Measurements from ENCODE around the gene TMEM38B. TPM values are rescaled to one million over a fixed set of nuclear protein-coding genes. Genes with fewer than 3 reads are reported as not detected.
"Not testable (repeated sequence)": the region's sequence is repeated elsewhere in the genome, so short reads cannot be mapped to it uniquely, and the experiment has no call there.

The TMEM38B gene
- polyA plus RNA-seq, 3 donors from 2014 or later: 15.9 to 21.3 (median 17.9) TPM

GRCh38 chr9:105694848-105695581 lies 674 bp downstream of the TMEM38B start:
- peak; percentile 56 to 62 (median 60) for DNase-seq
- Mint-ChIP-seq H3K9me3 (no peaks in the 10 kb centered on the region), H3K36me3 (no peaks in the 10 kb centered on the region), H3K4me3 (peak overlapping the region; percentile 87 to 92 (median 90)), H3K27me3 (ENCODE audit: low read depth in 3 of 3) (peaks cover 7 to 10% (median 8%) of the 10 kb centered on the region in 3 donors), H3K27ac (peak overlapping the region; percentile 12 to 82 (median 80)), H3K4me1 (peaks cover 19 to 21% of the 10 kb centered on the region in 2 donors)

GRCh38 chr9:105696219-105696793 lies 2.0 kb downstream of the TMEM38B start:
- no peak overlapping the region for H3K27ac Mint-ChIP-seq
- H3K27me3 Mint-ChIP-seq (ENCODE audit: low read depth in 3 of 3): peaks cover 5 to 10% (median 8%) of the 10 kb centered on the region in 3 donors
- H3K4me3 Mint-ChIP-seq: no peak overlapping the region
- H3K36me3 Mint-ChIP-seq: no peaks in the 10 kb centered on the region
- DNase-seq: no peak
- H3K4me1 Mint-ChIP-seq: peaks cover 19 to 21% of the 10 kb centered on the region in 2 donors
- no peaks in the 10 kb centered on the region for H3K9me3 Mint-ChIP-seq

GRCh38 chr9:105697871-105698270 lies 3.5 kb downstream of the TMEM38B start:
- Mint-ChIP-seq H3K4me3 (no peak overlapping the region), H3K27me3 (ENCODE audit: low read depth in 3 of 3) (peaks cover 5 to 8% (median 5%) of the 10 kb centered on the region in 3 donors), H3K36me3 (no peaks in the 10 kb centered on the region), H3K4me1 (peaks cover 19 to 21% of the 10 kb centered on the region in 2 donors), H3K27ac (no peak overlapping the region), H3K9me3 (no peaks in the 10 kb centered on the region)
- DNase-seq: no peak

GRCh38 chr9:105698348-105698870 lies 4.1 kb downstream of the TMEM38B start:
- H3K9me3 Mint-ChIP-seq: no peaks in the 10 kb centered on the region
- no peak overlapping the region for H3K27ac Mint-ChIP-seq
- H3K4me1 Mint-ChIP-seq: peaks cover 18% of the 10 kb centered on the region in 2 donors
- peaks cover 4 to 6% (median 5%) of the 10 kb centered on the region in 3 donors for H3K27me3 Mint-ChIP-seq (ENCODE audit: low read depth in 3 of 3)
- H3K4me3 Mint-ChIP-seq: no peak overlapping the region
- no peak for DNase-seq
- no peaks in the 10 kb centered on the region for H3K36me3 Mint-ChIP-seq

- H3K4me3 Mint-ChIP-seq: no peak overlapping the region
- no peaks in the 10 kb centered on the region for H3K36me3 Mint-ChIP-seq
- H3K27ac Mint-ChIP-seq: no peak overlapping the region
- H3K27me3 Mint-ChIP-seq (ENCODE audit: low read depth in 3 of 3): no peaks in the 10 kb centered on the region
- H3K4me1 Mint-ChIP-seq: peaks cover 2% of the 10 kb centered on the region in 2 donors
- no peak for DNase-seq
- H3K9me3 Mint-ChIP-seq: no peaks in the 10 kb centered on the region
Observed at GRCh38 chr9:105700668-105701067, 6.3 kb downstream of the TMEM38B start.

GRCh38 chr9:105701145-105701544 lies 6.8 kb downstream of the TMEM38B start:
- H3K27me3 Mint-ChIP-seq (ENCODE audit: low read depth in 3 of 3): no peaks in the 10 kb centered on the region
- H3K4me1 Mint-ChIP-seq: no peaks in the 10 kb centered on the region
- peaks cover 0 to 2% (median 0%) of the 10 kb centered on the region in 3 donors for H3K36me3 Mint-ChIP-seq
- H3K27ac Mint-ChIP-seq: no peak overlapping the region
- H3K9me3 Mint-ChIP-seq: no peaks in the 10 kb centered on the region
- DNase-seq: no peak
- H3K4me3 Mint-ChIP-seq: no peak overlapping the region

GRCh38 chr9:105702207-105702606 lies 7.9 kb downstream of the TMEM38B start:
- Mint-ChIP-seq H3K27ac (no peak overlapping the region), H3K27me3 (ENCODE audit: low read depth in 3 of 3) (no peaks in the 10 kb centered on the region), H3K4me3 (no peak overlapping the region), H3K9me3 (no peaks in the 10 kb centered on the region), H3K4me1 (no peaks in the 10 kb centered on the region), H3K36me3 (peaks cover 0 to 4% (median 0%) of the 10 kb centered on the region in 3 donors)
- no peak for DNase-seq

- DNase-seq; H3K36me3 Mint-ChIP-seq; H3K27ac Mint-ChIP-seq; H3K27me3 Mint-ChIP-seq (ENCODE audit: low read depth in 3 of 3); H3K9me3 Mint-ChIP-seq; H3K4me3 Mint-ChIP-seq: not testable (repeated sequence)
- H3K4me1 Mint-ChIP-seq: peaks cover 7 to 10% of the 10 kb centered on the region in 2 donors
Observed at GRCh38 chr9:105703638-105704037, 9.3 kb downstream of the TMEM38B start.

- H3K27ac Mint-ChIP-seq: no peak overlapping the region
- no peak for DNase-seq
- H3K27me3 Mint-ChIP-seq (ENCODE audit: low read depth in 3 of 3): no peaks in the 10 kb centered on the region
- H3K4me1 Mint-ChIP-seq: peaks cover 8 to 14% of the 10 kb centered on the region in 2 donors
- no peak overlapping the region for H3K4me3 Mint-ChIP-seq
- H3K9me3 Mint-ChIP-seq: no peaks in the 10 kb centered on the region
- H3K36me3 Mint-ChIP-seq: peaks cover 0 to 4% (median 0%) of the 10 kb centered on the region in 3 donors
Observed at GRCh38 chr9:105706156-105706555, 11.8 kb downstream of the TMEM38B start.

- H3K4me3 Mint-ChIP-seq: peak overlapping the region in 4 of 5 donors; percentile 10 to 61 (median 30)
- peak overlapping the region in 3 of 6 donors; percentile 8 to 42 (median 13) for H3K27ac Mint-ChIP-seq
- no peaks in the 10 kb centered on the region for H3K27me3 Mint-ChIP-seq (ENCODE audit: low read depth in 3 of 3)
- DNase-seq: no peak
- peaks cover 0 to 4% (median 0%) of the 10 kb centered on the region in 3 donors for H3K36me3 Mint-ChIP-seq
- H3K9me3 Mint-ChIP-seq: no peaks in the 10 kb centered on the region
- H3K4me1 Mint-ChIP-seq: peaks cover 8 to 14% of the 10 kb centered on the region in 2 donors
Observed at GRCh38 chr9:105708405-105708804, 14.1 kb downstream of the TMEM38B start.

- Mint-ChIP-seq H3K4me1 (peaks cover 8 to 14% of the 10 kb centered on the region in 2 donors), H3K9me3 (no peaks in the 10 kb centered on the region), H3K27me3 (ENCODE audit: low read depth in 3 of 3) (no peaks in the 10 kb centered on the region), H3K4me3 (no peak overlapping the region), H3K36me3 (peaks cover 0 to 4% (median 0%) of the 10 kb centered on the region in 3 donors), H3K27ac (no peak overlapping the region)
- no peak for DNase-seq
Observed at GRCh38 chr9:105710638-105711037, 16.3 kb downstream of the TMEM38B start.

- H3K27me3 Mint-ChIP-seq (ENCODE audit: low read depth in 3 of 3): no peaks in the 10 kb centered on the region
- H3K4me1 Mint-ChIP-seq: peaks cover 8 to 14% of the 10 kb centered on the region in 2 donors
- H3K4me3 Mint-ChIP-seq: no peak overlapping the region
- no peak overlapping the region for H3K27ac Mint-ChIP-seq
- H3K9me3 Mint-ChIP-seq: no peaks in the 10 kb centered on the region
- DNase-seq: no peak
- H3K36me3 Mint-ChIP-seq: no peaks in the 10 kb centered on the region
Observed at GRCh38 chr9:105711867-105712266, 17.5 kb downstream of the TMEM38B start.

- H3K9me3 Mint-ChIP-seq: no peaks in the 10 kb centered on the region
- H3K27me3 Mint-ChIP-seq (ENCODE audit: low read depth in 3 of 3): no peaks in the 10 kb centered on the region
- no peak for DNase-seq
- no peak overlapping the region for H3K4me3 Mint-ChIP-seq
- no peaks in the 10 kb centered on the region for H3K36me3 Mint-ChIP-seq
- H3K27ac Mint-ChIP-seq: no peak overlapping the region
- H3K4me1 Mint-ChIP-seq: peaks cover 8 to 14% of the 10 kb centered on the region in 2 donors
Observed at GRCh38 chr9:105712297-105712696, 18.0 kb downstream of the TMEM38B start.

- H3K4me1 Mint-ChIP-seq: peaks cover 8 to 12% of the 10 kb centered on the region in 2 donors
- H3K36me3 Mint-ChIP-seq: no peaks in the 10 kb centered on the region
- H3K4me3 Mint-ChIP-seq: no peak overlapping the region
- no peaks in the 10 kb centered on the region for H3K27me3 Mint-ChIP-seq (ENCODE audit: low read depth in 3 of 3)
- no peak for DNase-seq
- no peak overlapping the region for H3K27ac Mint-ChIP-seq
- H3K9me3 Mint-ChIP-seq: no peaks in the 10 kb centered on the region
Observed at GRCh38 chr9:105712773-105713172, 18.4 kb downstream of the TMEM38B start.
